Activated T-helper 1 cell treated with Interleukin-2 at 50 U/mL for 16 hours (primary cell): Measurements from ENCODE around the gene NID1.

Source experiments
- DNase-seq: peaks from one replicate; pipeline ENCODE4 v3.0.0-alpha.2; 2020; ENCODE audit warnings: low read depth

NID1 gene

DNA sequence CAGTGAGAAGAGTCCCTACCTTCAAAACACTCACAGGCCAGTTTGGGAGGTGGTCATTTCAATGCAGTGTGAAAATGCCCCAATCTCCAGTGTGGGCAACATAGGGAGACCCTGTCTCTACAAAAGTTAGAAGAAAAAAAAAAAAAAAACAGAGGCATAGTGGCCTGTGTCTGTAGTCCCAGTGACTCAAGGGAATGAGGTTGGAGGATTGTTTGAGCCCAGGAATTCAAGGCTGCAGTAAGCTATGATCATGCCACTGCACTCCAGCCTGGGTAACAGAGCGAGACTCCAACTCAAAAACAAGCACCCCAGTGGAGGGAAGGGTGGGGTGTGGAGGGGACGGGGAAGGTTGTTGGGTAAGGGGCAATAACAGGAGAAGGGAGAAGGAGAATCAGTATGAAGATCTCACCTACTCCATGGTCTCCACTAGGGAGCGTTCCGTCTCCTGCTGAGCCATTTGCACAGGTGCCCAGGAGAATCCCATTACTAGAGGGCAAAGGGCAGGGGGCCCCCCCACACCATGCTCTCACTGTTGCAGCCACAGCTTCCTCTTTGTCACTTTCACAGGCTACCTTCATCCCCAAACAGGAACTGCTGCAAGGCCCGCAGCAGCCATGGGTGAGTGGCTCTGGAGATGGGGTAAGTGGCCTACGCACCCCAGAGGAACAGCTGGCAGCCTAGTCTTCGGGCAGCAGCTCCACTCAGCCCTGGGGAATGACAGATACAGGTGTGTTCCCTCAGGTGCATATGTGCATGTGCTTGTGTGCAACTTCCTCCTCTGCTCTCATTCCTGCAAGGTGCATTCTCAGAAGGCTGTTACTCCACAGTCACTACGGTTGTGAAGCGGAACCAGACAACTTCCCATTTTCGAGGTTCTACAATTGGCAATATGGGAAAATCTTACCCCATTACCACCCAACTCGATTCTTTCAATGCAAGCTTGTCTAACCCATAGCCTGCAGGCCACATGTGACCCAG lies 110.3 kb downstream of the NID1 start:
- peak; percentile 9 for DNase-seq

DNA sequence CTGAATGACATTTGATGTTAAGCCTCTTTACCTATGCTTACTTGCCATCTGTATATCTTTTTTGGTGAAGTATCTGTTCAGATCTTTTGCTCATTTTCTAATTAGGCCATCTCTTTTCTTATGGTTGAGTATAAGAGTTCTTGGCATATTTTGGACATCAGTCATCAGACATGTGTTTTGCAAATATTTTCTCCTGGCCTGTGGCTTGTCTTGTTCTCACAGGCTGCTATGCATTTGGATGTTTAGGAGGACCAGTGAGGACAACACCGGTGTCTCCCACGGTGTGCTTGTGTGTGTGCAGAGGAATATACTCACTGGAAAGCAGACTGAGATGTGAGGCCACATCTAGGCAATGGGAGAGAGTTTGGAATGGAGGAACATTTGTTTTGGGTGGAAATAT lies 111.1 kb downstream of the NID1 start:
- DNase-seq = no peak

- DNase-seq = no peak
Measured at GRCh38 chr1:235952950-235953615, 111.8 kb downstream of the NID1 start.

GRCh38 chr1:235951661-235952060 lies 113.2 kb downstream of the NID1 start:
- no peak for DNase-seq

- DNase-seq = no peak
Measured at GRCh38 chr1:235950318-235950717, 114.6 kb downstream of the NID1 start.

DNA sequence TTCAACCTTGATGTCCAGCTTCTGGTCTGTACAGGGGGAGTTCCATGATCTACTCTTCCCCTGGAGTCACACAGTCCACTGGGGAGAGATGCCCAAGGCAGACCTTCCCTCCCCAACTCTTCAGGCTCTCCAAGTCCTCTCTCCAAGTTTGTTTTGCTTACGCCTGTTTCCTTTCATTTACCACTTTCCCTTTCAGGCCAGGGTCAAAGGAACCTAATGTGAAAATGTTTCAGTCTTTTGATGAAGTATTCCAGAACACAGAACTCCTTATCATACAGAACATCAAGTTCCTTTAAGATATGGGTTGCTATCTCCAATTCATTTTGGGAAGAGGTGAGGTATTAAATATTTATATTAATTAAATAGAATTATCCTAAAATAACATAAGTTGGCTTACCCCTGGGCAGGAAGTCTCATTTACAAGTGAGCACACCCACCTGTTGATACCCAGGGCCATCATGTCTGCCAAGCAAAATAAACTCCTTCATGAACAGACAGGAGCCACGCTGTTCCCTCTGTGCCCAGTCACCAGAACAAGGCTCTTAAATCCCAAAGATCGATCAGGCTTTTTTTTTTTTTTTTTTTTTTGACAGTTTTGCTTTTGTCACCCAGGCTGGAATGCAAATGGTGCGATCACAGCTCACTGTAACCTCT lies 116.0 kb downstream of the NID1 start:
- no peak for DNase-seq

DNA sequence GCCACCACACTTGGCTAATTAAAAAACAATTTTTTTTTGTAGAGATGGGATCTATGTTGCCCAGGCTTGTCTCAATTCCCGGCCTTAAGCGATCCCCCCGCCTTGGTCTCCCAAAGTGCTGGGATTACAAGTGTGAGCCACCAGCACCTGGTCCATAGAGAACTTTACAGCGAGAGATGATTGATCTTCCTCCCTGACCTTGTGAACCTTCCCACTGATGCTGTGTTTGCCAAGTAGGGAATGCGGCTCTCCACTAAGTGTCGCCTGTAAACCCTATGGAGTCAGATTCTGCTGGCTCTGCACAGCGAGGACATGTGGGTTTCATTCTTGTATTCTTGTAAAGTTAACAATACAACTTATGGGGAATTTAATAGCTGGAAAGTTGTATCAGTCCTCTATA lies 116.9 kb downstream of the NID1 start:
- no peak for DNase-seq

GRCh38 chr1:235946571-235946981 lies 118.3 kb downstream of the NID1 start:
- no peak for DNase-seq

DNA sequence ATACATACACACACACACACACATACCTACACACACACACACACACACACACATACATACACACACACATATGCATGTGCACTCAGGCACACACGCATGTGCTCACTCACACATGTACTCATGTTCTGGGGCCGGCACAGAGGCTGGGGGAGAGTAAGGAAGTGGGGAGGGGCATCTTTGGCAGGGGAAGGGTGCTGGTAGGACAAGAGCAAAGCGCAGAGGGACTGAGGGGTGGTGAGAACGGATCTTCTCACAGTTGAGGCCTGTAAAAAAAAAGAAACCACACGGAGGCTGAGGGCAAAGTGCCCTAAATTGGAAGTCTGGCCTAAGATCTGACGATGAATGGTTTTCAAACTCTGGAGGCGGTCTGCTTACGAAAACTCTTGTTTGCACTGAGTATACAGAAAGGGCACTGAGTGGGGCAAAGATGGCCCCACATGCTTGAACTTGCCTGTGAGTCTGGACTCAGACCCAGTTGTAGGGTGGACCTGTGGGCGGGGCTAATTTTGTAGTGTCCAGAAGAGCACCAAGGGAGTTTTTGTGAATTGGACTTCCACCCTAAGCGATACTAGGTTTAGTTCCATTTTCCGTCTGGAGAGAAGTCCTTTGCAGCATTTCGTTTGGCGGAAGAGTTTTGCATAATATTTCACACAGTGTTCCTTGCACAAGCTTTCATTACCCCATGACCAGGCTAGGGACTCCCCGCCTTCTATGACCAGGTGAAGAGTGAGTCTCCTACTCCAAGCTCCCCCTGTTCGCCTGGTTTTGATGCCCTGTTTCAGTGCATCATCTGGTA lies 118.9 kb downstream of the NID1 start:
- no peak for DNase-seq

- no peak for DNase-seq
Measured at GRCh38 chr1:235943581-235944114, 121.2 kb downstream of the NID1 start.

DNA sequence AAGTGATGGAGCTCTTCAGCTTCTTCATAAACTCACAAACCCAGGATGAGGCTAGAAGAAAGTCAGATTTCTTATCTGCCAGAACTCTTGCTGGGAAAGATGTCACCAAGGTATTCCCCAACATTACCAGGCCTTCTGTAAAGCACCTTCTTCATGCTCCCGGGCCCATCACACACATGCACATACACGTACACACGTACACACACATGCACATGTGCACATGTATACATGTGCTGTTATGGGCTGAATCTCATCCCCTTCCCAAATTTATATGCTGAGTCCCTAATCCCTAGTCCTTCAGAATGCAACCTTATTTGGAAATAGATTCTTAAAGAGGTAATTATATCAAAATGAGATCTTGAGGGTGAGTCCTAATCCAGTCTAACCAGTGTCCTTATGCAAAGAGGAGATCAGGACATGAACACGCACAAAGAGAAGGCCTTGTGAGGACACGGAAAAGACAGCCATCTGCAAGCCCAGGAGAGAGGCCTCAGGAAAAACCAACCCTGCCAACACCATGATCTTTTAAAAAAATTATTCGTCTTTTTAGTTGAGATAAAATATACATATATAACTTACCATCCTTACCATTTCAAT lies 121.8 kb downstream of the NID1 start:
- DNase-seq = no peak

DNA sequence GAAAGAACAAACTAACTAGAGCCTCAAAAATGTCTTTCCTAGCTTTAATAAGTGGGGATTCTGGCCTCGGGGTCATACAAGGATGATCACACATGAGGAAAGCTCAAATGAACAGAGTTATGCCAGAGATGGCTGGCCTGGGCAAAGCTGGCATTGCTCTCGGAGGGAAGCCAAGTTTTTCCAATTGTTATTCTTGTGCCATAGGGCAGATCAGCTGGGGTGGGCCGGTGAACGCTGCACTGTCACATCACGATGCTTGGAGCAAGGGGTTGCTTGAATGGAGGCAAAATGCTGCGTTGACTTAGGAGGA lies 122.3 kb downstream of the NID1 start:
- DNase-seq = no peak

GRCh38 chr1:235941876-235942624 lies 122.8 kb downstream of the NID1 start:
- no peak for DNase-seq

- DNase-seq = no peak
Measured at GRCh38 chr1:235940285-235940684, 124.6 kb downstream of the NID1 start.

GRCh38 chr1:235939480-235939775 lies 125.5 kb downstream of the NID1 start:
- no peak for DNase-seq

DNA sequence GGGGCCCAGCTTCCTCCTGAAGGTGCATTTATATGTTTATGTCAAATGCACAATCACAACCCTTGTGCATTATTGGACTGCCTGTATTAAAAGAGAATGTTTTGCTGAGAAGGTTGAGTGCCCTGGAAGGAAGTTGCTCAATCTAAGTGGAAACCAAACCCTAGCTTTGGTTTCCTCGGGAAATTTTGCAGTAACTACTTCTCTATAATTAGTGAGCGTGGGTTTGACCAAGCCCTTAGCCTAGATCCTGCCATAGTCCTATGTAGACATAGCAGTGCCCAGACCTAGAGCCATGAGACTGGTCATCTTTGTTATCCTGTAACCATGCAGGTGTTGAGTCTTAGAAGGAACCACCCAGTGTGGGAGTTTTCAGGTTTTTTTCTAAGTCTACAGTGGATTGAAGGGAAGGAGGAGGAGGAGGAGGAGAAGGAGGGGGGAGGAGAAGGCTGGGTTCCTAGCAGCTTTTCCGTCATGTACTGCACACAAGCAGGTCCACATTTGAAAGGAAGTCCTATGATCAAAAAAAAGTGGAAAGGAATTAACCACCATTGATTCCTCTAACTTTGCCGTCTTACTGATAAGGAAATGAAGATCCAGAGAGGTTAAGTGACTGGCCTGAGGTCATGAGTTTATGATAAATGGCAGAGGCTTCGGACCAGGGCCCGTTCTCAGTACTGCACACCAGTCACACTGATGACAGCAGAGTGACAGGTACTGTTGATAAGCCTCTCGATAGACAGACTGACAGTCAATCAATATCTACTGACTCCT lies 126.0 kb downstream of the NID1 start:
- DNase-seq = no peak

- no peak for DNase-seq
Measured at GRCh38 chr1:235937123-235937522, 127.8 kb downstream of the NID1 start.

GRCh38 chr1:235935235-235936225 lies 129.4 kb downstream of the NID1 start:
- DNase-seq = no peak

DNA sequence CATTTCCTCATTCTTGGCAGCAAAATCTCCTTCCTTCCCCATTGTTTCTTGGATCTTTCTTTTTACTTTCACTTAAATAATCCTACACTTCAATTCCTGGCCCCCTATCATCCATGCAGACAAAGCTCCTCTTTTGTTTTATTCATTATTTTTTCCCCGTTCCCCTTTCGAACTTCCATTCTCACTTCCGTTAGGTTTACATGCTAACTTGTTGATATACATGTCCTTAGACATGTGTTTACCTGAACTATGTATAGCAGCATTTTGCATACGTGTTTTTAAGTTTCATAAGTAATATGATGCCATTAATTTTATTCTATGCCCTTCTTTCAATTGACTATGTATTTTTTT lies 131.1 kb downstream of the NID1 start:
- no peak for DNase-seq
